ENCODE results near the gene OR7C2.

GRCh38 chr19:14949876-14950275 is 8.6 kb downstream of the OR7C2 start:
- TF ChIP-seq CTCF (IDR thresholded peaks at IDR 0.05) (no peak), POLR2A (IDR thresholded peaks at IDR 0.05) (no peak)
